Adipocyte (in vitro differentiated cells): ENCODE data around the gene INHBA.

Source experiments
- DNase-seq: peaks from one replicate; pipeline ENCODE4 v3.0.0-alpha.2; 2015; ENCODE audit warnings: low read depth
- H3K27me3 ChIP-seq: replicated peaks from 2 replicates; pipeline ENCODE4 v1.7.0; 2013; ENCODE audit warnings: mild to moderate bottlenecking, low read length, moderate library complexity; ENCODE audit not compliant: control insufficient read depth, insufficient read depth
- H3K36me3 ChIP-seq: 2 replicates; pipeline ENCODE4 v1.7.0; 2013; ENCODE audit warnings: low read length, mild to moderate bottlenecking, moderate library complexity; ENCODE audit not compliant: control insufficient read depth, insufficient read depth, severe bottlenecking
- H3K4me1 ChIP-seq: 2 replicates; pipeline ENCODE4 v1.7.0; 2013; ENCODE audit warnings: mild to moderate bottlenecking, low read length, moderate library complexity; ENCODE audit not compliant: control insufficient read depth, insufficient read depth
- H3K4me3 ChIP-seq: 2 replicates; pipeline ENCODE4 v1.7.0; 2013; ENCODE audit warnings: mild to moderate bottlenecking, low read length, moderate library complexity
- H3K9ac ChIP-seq: 2 replicates; pipeline ENCODE4 v1.7.0; 2013; ENCODE audit warnings: mild to moderate bottlenecking, low read length, moderate library complexity
- H3K9me3 ChIP-seq: 2 replicates; pipeline ENCODE4 v1.7.0; 2013; ENCODE audit warnings: mild to moderate bottlenecking, low read length, moderate library complexity; ENCODE audit not compliant: control insufficient read depth

The INHBA gene

GRCh38 chr7:41640487-41640886 is 62.4 kb downstream of the INHBA start:
- Histone ChIP-seq H3K4me1 (no peaks in the 10 kb centered on the region), H3K36me3 (no peaks in the 10 kb centered on the region), H3K9ac (no peak overlapping the region), H3K4me3 (no peak overlapping the region), H3K27me3 (no peaks in the 10 kb centered on the region), H3K9me3 (no peaks in the 10 kb centered on the region)
- no peak for DNase-seq

- H3K4me3 ChIP-seq = no peak overlapping the region
- H3K36me3 ChIP-seq = no peaks in the 10 kb centered on the region
- H3K4me1 ChIP-seq = no peaks in the 10 kb centered on the region
- no peak overlapping the region for H3K9ac ChIP-seq
- no peaks in the 10 kb centered on the region for H3K9me3 ChIP-seq
- DNase-seq = no peak
- H3K27me3 ChIP-seq = no peaks in the 10 kb centered on the region
Measured at GRCh38 chr7:41637049-41637448, 65.8 kb downstream of the INHBA start.
